ENCODE measurements around the gene BAX.

DNA sequence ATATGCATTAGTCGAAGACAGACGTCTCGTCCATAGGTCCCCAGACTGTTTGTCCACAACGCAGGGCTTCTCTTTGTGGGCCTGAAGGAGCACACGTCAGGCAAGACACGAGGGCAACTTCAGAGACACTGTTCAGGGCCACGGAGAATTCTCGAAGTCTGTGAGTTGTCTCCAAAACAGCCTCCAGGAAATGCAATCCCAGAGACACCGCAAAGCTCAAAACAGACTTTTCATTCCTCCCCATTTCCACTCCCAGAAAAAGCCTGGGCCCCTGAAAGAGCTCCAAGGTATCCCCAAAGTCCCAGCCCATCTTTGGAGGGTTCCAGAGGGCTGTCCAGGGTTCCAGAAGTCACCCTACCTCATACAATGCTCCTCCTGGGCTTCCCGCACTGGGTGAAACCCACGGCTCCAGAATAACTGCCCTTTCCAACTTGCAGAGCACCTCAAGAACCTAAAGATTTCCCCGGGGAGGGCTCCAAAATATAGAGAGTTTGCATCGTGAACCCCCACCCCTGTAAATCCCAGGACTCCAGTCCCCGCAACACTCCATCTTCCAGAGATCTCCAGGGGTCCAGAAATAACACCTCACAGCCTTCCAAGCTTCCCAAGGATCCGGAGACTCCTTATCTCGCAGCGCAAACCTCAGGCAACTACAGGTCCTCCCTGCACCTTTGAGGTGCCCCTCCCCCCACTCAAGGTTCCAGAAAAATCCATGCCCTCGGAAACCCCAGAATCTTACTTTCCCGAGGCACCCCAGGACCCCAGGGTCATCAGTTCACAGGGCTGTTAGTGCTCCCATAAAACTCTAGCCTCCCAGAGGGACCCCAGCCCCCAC, 9.7 kb downstream of the BAX start:
- TF ChIP-seq, protein P1, sequence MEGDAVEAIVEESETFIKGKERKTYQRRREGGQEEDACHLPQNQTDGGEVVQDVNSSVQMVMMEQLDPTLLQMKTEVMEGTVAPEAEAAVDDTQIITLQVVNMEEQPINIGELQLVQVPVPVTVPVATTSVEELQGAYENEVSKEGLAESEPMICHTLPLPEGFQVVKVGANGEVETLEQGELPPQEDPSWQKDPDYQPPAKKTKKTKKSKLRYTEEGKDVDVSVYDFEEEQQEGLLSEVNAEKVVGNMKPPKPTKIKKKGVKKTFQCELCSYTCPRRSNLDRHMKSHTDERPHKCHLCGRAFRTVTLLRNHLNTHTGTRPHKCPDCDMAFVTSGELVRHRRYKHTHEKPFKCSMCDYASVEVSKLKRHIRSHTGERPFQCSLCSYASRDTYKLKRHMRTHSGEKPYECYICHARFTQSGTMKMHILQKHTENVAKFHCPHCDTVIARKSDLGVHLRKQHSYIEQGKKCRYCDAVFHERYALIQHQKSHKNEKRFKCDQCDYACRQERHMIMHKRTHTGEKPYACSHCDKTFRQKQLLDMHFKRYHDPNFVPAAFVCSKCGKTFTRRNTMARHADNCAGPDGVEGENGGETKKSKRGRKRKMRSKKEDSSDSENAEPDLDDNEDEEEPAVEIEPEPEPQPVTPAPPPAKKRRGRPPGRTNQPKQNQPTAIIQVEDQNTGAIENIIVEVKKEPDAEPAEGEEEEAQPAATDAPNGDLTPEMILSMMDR (IDR thresholded peaks at IDR 0.05) = no peak
- TF ChIP-seq POLR2A (IDR thresholded peaks at IDR 0.05) = no peak
